Lower leg skin (tissue), 3 donors: Measurements from ENCODE around the gene GIT2.

Source experiments
- CTCF ChIP-seq, 3 donors: fragments of 450-650 bp; IDR thresholded peaks; one replicate each; pipeline ENCODE4 v1.5.1; 2016; ENCODE audit warnings: antibody characterized with exemption in 3 of 3, mild to moderate bottlenecking in 3 of 3, moderate library complexity in 2 of 3
- POLR2A ChIP-seq, 2 donors: fragments of 450-650 bp; IDR thresholded peaks; one replicate each; pipeline ENCODE4 v1.6.1; 2016 to 2017; ENCODE audit warnings: antibody characterized with exemption in 2 of 2, mild to moderate bottlenecking in 1 of 2, moderate library complexity in 1 of 2

GRCh38 chr12:109972821-109973220 is 23.3 kb downstream of the GIT2 start:
- TF ChIP-seq CTCF (IDR thresholded peaks at IDR 0.05), result no peak
- TF ChIP-seq POLR2A (IDR thresholded peaks at IDR 0.05), result no peak
